GM19023 (cell line): ENCODE data around the gene CCNA1.

Source experiments
- ATAC-seq: cut with Tn5 transposase; IDR thresholded peaks from one replicate; pipeline ENCODE4 v1.9.1; 2021; ENCODE audit warnings: mild to moderate bottlenecking, moderate library complexity; ENCODE audit not compliant: unreplicated experiment

Gene CCNA1

DNA sequence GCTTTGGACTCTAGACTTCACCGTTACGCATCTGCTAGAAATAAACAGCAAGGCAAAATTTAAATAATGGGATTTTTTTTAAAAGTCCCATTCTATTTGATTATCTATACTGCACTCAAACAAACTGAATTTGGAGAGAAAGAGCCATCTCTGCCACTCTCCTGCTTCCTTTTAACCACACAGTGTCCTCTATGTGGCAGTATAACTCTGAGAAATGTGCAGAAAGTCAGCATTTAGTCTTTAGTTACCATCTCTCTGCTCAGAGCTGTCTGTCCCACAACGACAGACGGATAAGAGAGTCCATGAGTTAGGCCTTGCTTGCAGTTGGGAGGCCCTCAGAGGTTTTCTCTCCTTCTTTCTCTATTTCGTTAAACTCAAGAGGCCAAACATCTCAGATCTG, 21.2 kb downstream of the CCNA1 start:
- ATAC-seq: no peak

DNA sequence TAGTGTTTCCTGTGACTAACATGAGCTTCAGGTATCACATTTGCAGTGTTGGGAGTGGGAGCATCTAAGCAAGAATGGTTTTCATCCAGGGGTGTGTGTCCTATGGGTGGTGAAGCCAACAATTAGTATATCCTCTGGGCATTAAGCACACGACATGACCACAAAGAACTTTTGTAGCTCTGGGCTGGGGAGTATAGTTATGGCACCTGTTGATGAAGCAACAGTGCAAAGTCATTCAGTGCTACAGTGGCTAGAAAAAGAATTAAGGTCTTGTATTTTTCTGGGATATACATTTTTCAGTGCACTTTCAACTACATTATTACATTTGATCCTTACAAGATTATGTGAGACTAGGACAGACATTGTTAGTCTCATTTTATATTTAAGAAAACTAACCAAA, 21.8 kb downstream of the CCNA1 start:
- no peak for ATAC-seq

DNA sequence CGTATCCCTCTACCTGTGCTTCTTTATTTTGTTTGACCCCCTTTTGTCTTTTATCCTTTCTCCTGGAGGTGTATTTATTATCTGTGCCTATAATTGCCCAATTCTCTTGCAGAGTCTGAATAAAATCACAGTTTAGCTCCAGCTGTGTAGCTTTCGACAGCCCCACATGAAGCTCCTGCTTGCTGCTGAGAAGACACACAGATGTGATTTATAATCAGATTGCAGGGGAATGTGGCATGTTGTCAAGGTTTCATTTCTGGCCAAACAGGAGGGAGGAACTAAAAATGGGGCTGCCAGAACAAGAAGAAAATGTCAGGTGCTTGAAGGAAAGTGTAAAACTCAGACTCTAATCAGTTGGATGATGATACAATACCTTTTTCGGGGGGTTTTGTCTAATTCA, 22.7 kb downstream of the CCNA1 start:
- no peak for ATAC-seq

DNA sequence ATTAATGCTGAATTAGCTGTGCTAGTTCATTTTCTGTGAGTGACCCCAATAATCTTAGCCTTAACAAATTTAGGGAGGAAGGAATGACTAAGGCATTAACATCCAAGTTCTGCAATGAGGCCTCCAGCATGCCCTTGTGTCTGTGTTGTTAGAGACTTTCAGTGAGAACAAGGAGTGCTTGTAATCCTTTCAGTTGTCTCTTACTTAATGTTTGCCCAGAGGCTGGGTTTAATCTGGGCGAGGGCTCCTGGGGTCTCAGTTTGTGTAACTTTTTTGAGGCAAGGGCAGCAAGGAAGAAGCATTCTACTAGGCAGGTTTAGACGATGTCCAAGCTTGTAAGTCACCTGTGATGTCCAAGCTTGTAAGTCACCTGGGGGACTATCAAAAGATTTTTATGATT, 24.3 kb downstream of the CCNA1 start:
- ATAC-seq: no peak

DNA sequence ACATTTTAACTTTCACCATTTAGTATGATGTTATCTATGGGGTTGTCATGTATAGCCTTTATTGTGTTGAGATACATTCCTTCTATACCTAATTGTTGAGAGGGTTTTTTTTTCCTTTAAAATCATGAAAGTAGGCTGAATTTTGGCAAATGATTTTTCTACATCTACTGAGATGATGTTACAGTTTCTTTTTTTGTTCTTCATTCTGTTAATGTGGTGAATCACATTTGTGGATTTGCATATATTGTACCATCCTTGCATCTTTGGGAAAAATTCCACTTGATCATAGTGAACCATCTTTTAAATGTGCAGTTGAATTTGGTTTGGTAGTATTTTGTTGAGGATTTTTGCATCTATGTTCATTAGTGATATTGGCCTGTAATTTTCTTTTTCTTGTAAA, 29.2 kb downstream of the CCNA1 start:
- no peak for ATAC-seq

DNA sequence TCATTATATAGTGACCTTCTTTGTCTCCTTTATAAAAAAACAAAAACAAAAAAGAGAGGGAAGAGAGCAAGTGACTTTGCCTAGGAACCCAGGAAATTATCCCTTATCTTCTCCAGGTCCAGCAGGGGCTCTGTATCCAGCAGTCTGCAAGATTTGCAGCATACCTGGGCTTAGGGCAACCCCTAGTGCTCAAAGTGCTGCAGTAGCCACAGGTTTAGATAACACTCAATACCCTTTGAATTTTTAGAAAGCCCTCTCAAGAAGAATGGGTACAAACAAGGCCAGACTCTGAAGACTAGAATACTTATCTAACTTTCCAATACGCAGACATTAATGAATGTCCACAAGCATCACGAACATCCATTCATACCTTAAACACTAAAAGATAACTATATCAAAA, 43.2 kb downstream of the CCNA1 start:
- ATAC-seq: no peak

DNA sequence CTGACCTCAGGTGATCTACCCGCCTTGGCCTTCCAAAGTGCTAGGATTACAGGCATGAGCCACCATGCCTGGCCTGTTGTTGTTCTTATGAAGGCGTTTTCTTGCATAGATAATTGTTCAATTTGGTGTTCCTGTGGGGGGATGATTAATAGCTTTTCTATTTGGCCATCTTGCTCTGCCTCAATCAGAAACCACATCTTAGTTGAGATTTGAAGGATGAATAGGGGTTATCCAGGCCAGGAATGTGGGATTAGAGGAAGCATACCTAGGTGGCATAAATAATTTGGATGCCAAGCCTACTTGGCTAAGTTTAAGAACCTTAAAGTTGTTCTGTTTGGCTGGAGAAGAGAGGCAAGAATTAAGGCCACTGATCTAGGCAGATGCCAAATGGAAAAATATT, 44.4 kb downstream of the CCNA1 start:
- no peak for ATAC-seq

DNA sequence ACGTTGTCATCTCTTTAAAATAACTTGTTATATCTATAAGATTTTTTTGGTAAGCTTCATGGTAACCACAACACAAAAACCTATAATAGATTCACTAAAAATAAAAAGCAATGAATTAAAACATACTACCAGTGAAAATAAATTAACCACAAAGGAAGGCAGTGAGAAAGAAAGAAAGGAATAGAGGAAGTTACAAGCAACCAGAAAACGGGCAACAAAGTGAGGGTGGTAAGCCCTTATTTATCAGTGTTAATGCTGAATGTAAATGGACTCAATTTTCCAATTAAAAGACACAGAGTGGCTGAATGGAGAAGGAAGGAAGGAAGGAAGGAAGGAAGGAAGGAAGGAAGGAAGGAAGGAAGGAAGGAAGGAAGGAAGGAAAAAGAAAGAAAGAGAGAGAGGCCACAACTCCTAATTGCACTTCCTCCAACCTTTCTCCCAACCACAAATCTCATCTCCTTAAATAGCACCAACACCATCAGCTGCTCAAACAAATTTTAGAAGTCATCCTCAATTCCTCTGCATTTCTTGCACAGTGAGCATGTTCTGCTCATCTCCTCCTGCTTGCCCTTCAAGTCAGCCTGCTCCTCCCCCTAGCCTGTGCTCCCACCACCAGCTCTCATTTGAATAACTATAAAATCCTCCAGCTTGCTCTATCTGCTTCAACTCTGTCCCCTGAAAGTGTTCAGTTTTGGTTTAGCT, 48.6 kb downstream of the CCNA1 start:
- no peak for ATAC-seq

DNA sequence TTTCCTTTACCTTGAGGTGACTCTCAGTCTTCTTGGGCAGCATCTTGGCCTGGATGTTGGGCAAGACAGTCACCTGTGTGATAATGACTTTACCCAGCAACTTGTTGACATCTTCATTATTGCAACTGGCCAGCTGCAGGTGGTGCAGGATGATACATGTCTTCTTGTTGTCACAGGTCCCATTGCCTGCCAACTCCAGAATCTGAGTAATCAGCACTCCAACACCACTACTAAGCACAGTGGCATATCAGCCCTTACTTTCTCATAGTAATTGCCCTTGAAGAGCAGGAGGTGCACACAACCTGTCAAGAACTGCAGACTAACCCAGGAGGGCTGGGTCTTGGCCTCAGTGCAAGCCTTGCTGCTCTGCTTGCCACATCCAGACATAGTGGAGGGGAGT, 57.8 kb downstream of the CCNA1 start:
- no peak for ATAC-seq
